GM12891 (cell line): ENCODE results near the gene SNAPIN.
A peak's percentile ranks its signal among the peaks of the same experiment; 100 is the strongest.

ENCODE experiments used
- DNase-seq: peaks from one replicate; pipeline ENCODE4 v3.0.0; 2011; ENCODE audit warnings: low spot score; ENCODE audit not compliant: insufficient read length
- FAIRE-seq: peaks from 2 replicates; lab custom pipeline; 2011; peaks lifted over from hg19 to GRCh38; lab: Jason Lieb, UNC
- PAX5 ChIP-seq: IDR thresholded peaks from 2 replicates; pipeline ENCODE4 v1.6.1; 2011; ENCODE audit warnings: low read length, moderate library complexity, mild to moderate bottlenecking; ENCODE audit not compliant: insufficient read depth, severe bottlenecking
- POLR2A ChIP-seq: IDR thresholded peaks from 2 replicates; pipeline ENCODE4 v1.6.1; 2011; ENCODE audit warnings: low read depth, low read length, control low read depth
- POLR2AphosphoS5 ChIP-seq: IDR thresholded peaks from 2 replicates; pipeline ENCODE4 v1.6.1; 2011; ENCODE audit warnings: low read depth, low read length, control low read depth
- POU2F2 ChIP-seq: IDR thresholded peaks from 2 replicates; pipeline ENCODE4 v1.6.1; 2011; ENCODE audit warnings: low read depth, mild to moderate bottlenecking, control low read depth, low read length, moderate library complexity
- SPI1 ChIP-seq: IDR thresholded peaks from 2 replicates; pipeline ENCODE4 v1.6.1; 2011; ENCODE audit warnings: low read depth, low read length, control low read depth
- TAF1 ChIP-seq: IDR thresholded peaks from 2 replicates; pipeline ENCODE4 v1.6.1; 2011; ENCODE audit warnings: low read depth, low read length, control low read depth

Gene SNAPIN

DNA sequence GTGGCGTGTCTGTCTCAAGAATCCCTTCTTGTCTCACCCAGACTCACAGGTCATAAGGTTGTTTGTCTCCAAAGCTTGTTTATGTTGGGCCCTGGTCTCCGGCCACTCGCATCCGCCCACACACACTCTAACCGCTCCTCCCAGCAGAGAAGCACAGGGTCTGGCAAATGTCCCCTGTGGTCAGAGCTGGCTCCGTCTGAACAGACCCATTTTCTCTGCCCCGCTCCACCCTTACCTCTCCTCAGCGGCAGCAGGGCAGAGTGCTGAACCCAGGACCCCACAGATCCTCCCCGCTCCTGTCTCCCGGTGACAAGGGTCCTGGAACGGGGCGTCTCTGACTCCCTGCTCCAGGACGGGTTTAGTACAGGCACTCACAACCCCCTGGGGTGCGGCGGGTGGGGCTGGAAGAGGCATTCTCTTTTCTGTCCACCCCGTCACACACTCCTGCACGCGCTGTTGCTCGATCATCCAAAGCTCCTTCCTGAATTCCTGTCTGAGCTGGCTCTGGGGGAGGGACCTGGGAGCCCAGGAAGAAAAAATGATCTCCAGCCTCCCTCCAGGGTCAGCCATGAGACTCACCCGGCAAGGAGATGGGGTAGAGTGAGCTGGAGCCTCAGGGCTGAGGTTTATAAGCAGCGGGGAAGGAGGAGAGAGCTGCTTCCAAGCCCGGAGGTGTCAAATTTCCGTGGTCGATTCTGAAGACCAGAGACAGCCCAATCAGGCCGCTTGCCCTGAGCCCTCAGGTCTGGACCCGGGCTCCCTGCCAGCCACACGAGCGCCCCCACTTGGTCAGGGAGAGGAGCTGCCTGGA, 31.4 kb upstream of the SNAPIN start, which contains the start of gene S100A13:
S100A13 (minus strand) TSS at position 602 of the 811 bp plus-strand sequence. CDS start 1,033 bp downstream, outside the sequence.
- FAIRE-seq, result no peak
- DNase-seq, result peak; percentile 69
- TF ChIP-seq POU2F2 (no peak), PAX5 (no peak), TAF1 (no peak), POLR2A (no peak)

DNA sequence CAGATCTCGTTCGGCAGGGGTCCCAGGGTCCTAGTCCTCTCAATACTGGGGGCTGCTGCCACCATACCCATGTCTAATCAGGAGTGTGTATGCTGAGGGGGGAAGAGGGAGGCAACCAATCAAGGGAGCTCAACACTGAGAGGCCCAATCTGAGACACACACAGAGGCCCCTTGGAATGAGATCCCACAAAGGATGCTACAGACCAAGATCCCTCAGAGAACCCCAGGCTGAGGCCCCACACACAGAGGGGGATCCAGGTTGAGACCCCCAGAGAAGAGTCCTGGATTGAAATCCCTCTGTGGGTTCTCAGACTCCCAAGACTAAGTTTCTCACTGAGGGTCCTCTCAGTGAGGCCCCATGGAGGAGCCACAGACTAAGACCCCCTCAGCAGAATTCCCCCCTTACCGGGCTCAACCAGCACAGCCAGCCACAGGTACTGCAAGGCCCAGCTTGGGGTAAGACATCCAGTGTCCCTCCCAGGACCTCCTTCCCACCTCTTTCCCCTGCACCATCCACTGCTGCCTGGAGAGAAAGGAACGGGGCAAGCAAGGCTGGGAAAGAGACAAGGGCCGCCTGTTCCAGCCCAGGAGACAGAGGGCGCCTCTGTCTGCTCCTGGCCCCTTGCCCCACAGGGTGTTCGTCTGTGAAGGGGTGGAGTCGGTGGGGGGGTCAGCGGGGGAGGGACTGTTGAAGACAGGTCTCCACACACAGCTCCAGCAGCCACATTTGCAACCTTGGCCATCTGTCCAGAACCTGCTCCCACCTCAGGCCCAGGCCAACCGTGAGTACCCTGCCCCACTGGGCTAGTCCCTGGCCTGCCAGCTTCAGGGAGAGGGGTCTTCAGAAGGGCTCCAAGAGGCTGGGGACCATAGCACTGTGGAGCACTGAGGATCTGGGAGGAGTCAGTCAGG, 30.5 kb upstream of the SNAPIN start, which contains the start of gene S100A1:
S100A1 (plus strand) TSS at position 720 of the 912 bp plus-strand sequence. CDS start 2,088 bp downstream, outside the sequence.
- DNase-seq, result no peak

DNA sequence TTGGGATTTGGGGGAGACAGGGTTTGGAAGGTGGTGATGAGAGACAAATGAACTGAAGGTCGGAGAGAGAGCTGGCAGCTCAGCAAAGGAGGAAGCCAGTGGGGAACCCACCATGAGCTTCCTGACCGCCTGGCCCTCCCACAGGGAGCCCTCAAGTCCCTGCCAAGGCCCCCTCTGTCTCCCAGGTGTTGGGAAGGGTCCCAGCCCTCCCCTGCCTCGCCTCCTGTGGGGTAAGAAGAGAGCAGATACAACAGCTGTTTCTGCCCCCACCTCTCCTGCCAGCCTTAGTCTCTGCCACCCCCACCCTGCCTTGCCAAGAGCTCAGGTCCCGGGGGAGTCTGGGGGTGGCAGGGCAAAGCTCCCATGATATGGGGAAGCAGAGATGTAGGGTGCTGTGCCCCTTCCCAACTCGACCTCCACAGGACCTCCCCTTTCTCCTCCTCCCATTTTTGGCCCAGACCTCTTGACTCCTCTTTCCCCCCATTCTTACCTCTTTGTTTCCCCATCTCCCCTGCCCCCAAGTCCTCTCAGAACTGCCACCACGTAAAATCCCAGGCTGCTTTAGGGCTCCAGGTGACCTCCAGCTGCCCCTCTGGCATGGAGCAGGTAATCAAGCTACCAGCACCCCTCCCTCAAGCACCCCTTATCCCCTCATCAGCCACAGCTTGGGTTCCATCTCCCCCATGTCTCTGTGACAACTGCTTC, 29.7 kb upstream of the SNAPIN start:
- FAIRE-seq (no peak), DNase-seq (no peak)
- no peak for TF ChIP-seq SPI1
- no peak for TF ChIP-seq TAF1
- TF ChIP-seq POU2F2, result no peak
- TF ChIP-seq PAX5, result no peak
- no peak for TF ChIP-seq POLR2A
- TF ChIP-seq POLR2AphosphoS5, result no peak

More for the DNA sequence above, 30.5 kb upstream of the SNAPIN start, which contains the start of gene S100A1:
- TF ChIP-seq POLR2A (no peak), POLR2AphosphoS5 (no peak), POU2F2 (no peak), SPI1 (no peak), TAF1 (no peak), PAX5 (no peak)
- no peak for FAIRE-seq

DNA sequence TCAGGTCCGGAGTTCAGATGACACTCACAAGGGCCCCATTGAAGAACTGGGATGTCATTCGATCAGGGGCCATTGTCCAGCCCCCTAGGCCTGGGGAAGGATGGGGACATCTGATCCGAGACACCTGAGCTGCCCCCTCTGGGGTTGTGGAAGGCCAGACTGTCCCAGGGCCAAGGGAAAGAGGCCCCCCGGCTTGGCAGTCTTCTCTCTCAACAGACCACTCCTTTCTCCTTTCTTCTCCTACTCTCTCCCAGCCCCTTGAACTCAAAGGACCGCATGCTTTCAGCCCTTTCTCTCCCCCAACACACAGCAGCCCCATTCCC, 29.2 kb upstream of the SNAPIN start:
- FAIRE-seq (no peak), DNase-seq (no peak)
- no peak for TF ChIP-seq PAX5
- TF ChIP-seq SPI1, result no peak
- TF ChIP-seq POU2F2, result no peak
- TF ChIP-seq TAF1, result no peak
- no peak for TF ChIP-seq POLR2A
- no peak for TF ChIP-seq POLR2AphosphoS5

DNA sequence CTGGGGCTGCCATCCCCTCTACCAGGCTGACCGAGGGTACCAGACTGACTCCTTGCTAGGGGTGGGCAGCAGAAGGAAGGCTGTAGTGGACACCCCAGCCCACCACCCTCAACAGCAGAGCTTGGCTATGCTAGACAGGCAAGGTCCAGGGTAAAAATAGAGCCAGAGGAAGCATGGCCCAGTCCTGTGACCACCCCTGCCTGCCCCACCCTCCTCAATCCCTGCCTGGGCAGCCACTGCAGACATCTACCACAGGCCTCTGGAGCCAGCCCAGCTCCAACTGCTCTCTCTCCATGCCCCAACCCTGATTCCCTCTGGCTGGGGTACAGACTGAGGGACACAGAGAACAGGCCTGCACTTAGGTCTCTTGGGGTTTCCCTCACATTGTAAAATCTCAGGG, 28.5 kb upstream of the SNAPIN start:
- TF ChIP-seq TAF1 (no peak), POU2F2 (no peak), SPI1 (no peak), POLR2A (no peak), POLR2AphosphoS5 (no peak)
- DNase-seq (no peak), FAIRE-seq (no peak)

DNA sequence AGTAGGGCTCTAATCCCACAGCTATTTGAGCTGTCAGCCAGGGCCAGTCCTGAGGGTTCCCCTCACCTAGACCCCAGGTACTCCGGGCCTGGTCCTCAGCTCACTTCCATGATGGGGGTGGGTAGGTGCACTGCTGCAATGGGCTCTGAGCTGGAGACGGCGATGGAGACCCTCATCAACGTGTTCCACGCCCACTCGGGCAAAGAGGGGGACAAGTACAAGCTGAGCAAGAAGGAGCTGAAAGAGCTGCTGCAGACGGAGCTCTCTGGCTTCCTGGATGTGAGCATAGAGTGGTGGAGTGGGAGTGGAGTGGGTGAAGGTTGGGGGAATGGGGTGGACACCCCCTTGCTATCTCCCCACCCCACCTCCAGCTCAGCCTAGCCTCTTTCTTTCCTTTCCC, 28.1 kb upstream of the SNAPIN start:
- no peak for FAIRE-seq
- DNase-seq, result no peak
- TF ChIP-seq SPI1, result no peak
- no peak for TF ChIP-seq POLR2A
- no peak for TF ChIP-seq POLR2AphosphoS5
- no peak for TF ChIP-seq TAF1
- no peak for TF ChIP-seq PAX5
- no peak for TF ChIP-seq POU2F2

DNA sequence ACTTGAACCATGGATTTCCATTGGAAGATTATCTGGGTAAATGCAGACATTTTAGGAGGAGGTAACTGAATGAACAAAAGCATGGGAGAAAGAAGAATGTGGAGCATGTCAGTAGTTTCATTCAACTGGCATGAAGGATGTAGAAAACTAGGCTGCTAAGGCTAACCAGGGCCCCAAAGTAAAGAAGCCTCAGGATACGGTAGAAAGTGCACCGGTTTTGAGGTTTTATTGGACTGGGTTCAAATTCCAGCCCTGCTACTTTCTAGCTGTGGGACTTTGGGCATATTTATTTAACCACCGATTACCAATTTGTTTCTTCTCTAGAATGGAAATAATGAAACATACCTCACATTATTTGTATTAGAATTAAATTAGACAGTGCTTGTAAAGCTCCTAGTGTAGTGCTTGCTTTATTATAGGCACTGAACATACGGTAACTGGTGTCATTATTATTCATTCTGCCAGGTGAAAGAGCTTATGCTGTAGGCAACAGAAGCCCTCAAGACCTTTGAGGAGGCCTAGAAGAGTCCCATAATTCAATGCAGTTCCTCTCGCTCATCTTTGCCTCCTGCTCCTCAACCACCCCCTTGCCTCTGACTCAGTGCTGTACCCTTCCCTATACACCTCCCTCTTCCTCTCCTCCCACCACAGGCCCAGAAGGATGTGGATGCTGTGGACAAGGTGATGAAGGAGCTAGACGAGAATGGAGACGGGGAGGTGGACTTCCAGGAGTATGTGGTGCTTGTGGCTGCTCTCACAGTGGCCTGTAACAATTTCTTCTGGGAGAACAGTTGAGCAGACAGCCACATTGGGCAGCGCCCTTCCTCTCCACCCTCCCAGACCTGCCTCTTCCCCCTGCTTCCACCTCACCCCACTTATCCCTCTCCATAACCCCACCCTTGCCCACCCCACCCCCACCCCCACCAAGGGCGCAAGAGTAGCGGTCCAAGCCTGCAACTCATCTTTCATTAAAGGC, 27.2 kb upstream of the SNAPIN start:
- TF ChIP-seq POLR2A (no peak), POU2F2 (no peak), TAF1 (no peak), POLR2AphosphoS5 (no peak), PAX5 (no peak), SPI1 (no peak)
- no peak for FAIRE-seq
- DNase-seq, result no peak

DNA sequence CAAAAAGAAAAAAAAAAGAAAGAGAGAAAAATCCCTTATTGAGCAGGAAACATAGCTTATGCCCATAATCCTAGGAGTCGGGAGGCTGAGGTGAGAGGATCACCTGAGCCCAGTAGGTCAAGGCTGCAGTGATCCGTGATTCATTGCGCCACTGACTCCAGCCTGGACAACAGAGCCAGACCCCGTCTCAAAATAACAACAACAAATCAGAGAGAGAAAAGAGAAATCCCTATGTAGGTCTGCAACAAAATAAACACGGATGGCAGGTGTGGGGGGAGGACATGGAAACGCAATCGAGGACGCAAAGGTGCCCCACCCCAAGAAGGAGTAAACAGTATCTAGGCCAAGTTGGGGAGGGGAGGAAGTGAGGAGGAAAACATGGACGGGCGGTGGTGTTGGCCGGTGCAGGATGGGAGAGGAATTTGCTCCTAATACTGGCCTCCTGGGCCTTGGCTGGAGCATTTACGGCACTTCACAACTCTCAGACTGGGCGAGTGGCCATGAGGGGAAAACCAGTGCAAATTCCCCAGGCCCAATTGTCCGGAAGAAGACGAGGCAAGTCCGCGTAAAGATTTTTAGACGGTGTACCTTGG, 25.2 kb upstream of the SNAPIN start:
- DNase-seq, result no peak
- no peak for TF ChIP-seq POU2F2
- TF ChIP-seq POLR2A, result no peak
- TF ChIP-seq TAF1, result no peak
- no peak for TF ChIP-seq PAX5
- no peak; the same call in 1 of the 2 replicates for TF ChIP-seq SPI1
- FAIRE-seq, result no peak
